Breast epithelium (tissue), 3 donors: ENCODE results near the gene NCOA5.

Experiments used
- POLR2A ChIP-seq: fragments of 450-650 bp; IDR thresholded peaks from one replicate; pipeline ENCODE4 v1.6.1; 2016; ENCODE audit warnings: antibody characterized with exemption, mild to moderate bottlenecking, moderate library complexity
- POLR2AphosphoS5 ChIP-seq, 3 donors: sonication (generic); formaldehyde crosslinking; IDR thresholded peaks; one replicate each; pipeline ENCODE4 v1.6.1; 2017; ENCODE audit warnings: antibody characterized with exemption in 3 of 3
- TF ChIP-seq, protein P1 (sequence below), 3 donors: fragments of 450-650 bp; IDR thresholded peaks; one replicate each; pipeline ENCODE4 v1.5.1; 2016 to 2017; ENCODE audit warnings: antibody characterized with exemption in 3 of 3, mild to moderate bottlenecking in 3 of 3, moderate library complexity in 3 of 3

DNA sequence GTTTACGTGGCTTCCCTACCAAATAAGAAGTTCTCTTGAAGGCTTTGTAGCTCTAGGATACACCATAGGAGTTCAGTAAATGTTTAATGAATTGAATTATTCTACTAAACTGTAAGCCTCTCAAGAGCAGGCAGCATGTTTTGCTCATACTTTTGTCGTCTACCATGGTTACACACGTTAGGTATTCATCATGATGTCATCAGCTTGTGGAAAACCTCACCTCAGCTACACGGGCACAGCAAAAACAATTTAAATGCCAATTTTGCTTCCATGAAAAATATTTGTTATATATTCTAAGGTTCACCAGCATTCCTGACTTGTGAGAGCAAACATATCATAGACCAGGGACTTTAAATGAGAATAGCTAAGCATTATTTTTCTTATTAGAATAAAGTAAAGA is 16.7 kb downstream of the NCOA5 start:
- TF ChIP-seq, protein P1, sequence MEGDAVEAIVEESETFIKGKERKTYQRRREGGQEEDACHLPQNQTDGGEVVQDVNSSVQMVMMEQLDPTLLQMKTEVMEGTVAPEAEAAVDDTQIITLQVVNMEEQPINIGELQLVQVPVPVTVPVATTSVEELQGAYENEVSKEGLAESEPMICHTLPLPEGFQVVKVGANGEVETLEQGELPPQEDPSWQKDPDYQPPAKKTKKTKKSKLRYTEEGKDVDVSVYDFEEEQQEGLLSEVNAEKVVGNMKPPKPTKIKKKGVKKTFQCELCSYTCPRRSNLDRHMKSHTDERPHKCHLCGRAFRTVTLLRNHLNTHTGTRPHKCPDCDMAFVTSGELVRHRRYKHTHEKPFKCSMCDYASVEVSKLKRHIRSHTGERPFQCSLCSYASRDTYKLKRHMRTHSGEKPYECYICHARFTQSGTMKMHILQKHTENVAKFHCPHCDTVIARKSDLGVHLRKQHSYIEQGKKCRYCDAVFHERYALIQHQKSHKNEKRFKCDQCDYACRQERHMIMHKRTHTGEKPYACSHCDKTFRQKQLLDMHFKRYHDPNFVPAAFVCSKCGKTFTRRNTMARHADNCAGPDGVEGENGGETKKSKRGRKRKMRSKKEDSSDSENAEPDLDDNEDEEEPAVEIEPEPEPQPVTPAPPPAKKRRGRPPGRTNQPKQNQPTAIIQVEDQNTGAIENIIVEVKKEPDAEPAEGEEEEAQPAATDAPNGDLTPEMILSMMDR (IDR thresholded peaks at IDR 0.05), result no peak
- no peak for TF ChIP-seq POLR2A
- TF ChIP-seq POLR2AphosphoS5 (IDR thresholded peaks at IDR 0.05), result no peak
